Mononuclear cell (primary cell): ENCODE measurements around the gene GRM8. TPM values are rescaled to one million over a fixed set of nuclear protein-coding genes. Genes with fewer than 3 reads are reported as not detected.
"Not testable (repeated sequence)": the region's sequence is repeated elsewhere in the genome, so short reads cannot be mapped to it uniquely, and the experiment has no call there.

Experiments used
- H3K27me3 ChIP-seq: 2 replicates; pipeline ENCODE4 v1.6.0; 2011; ENCODE audit warnings: low read length, control low read depth; ENCODE audit not compliant: insufficient read depth
- H3K4me1 ChIP-seq: 2 replicates; pipeline ENCODE4 v1.5.1; 2011; ENCODE audit warnings: mild to moderate bottlenecking, low read length, control low read depth; ENCODE audit not compliant: insufficient read depth
- H3K4me3 ChIP-seq: 2 replicates; pipeline ENCODE4 v1.5.1; 2011; ENCODE audit warnings: mild to moderate bottlenecking, low read length, moderate library complexity
- H3K9me3 ChIP-seq: 2 replicates; pipeline ENCODE4 v1.5.1; 2011; ENCODE audit warnings: low read depth, mild to moderate bottlenecking, control low read depth, low read length
- total RNA-seq: library from RNA; depleted of rRNA; stranded (reverse); fragments of >200 nt; gene quantifications from one replicate; pipeline ENCODE4 v1.2.3, GENCODE V29; 2012

Gene GRM8
- total RNA-seq, 1 donor, result not detected

DNA sequence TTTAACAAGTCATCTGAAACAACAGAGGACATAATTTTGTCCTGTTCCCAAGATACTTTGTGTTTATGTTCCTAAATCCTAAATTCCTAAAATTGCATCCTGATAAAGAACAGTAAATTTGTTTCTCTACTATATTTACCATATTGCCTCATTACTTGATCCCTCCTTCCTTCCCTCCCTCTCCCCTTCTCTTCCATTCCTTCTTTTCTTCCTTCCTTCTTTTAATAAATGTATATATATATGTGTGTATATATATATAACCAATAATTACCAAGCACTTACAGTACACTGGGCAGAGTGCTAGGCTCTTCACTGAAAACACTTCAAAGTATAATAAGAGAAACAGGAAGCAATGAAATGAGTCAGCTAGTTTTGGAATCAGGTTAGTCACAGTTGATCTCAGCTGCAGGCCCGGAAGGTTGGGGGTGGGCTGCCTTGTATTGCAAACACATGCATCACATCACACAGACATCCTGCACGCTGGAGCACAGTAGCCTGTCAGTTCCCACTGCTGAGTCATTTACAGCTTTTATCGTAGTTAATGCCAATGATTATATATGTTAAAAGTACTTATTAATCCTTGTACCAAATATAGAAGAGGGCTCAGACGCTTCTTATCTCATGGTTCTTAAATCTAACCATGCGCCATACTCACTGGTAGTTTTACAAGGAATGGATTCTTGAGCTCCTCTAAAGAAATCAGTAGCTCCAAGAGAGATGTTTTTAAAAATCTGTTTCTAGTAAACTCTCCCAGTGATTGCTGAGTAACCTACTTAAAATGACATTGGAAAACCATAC, 551.7 kb downstream of the GRM8 start:
- Histone ChIP-seq H3K4me1 (peaks cover 7% of the 10 kb centered on the region), H3K4me3 (no peak overlapping the region), H3K9me3 (no peaks in the 10 kb centered on the region), H3K27me3 (no peaks in the 10 kb centered on the region)

DNA sequence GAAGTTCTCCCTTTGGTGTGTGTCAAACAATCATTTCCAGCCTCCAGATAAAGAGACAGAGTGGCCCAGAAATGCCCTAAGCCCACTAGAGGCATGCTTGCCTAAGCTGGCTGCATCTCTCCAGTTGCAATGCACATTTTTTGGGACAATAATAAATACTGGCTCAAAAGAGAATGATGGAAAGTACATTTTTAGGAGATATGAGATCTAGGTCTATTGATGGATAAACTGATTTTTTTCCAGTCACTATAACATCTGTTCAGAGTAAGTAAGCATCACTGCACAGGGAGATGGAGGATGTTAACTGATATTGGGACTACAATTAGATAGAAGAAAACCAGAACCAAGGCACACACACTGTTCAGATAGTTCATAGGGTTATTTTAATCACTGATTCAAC, 553.0 kb downstream of the GRM8 start:
- H3K27me3 ChIP-seq, result no peaks in the 10 kb centered on the region
- H3K4me3 ChIP-seq, result no peak overlapping the region
- peaks cover 7% of the 10 kb centered on the region for H3K4me1 ChIP-seq
- no peaks in the 10 kb centered on the region for H3K9me3 ChIP-seq

DNA sequence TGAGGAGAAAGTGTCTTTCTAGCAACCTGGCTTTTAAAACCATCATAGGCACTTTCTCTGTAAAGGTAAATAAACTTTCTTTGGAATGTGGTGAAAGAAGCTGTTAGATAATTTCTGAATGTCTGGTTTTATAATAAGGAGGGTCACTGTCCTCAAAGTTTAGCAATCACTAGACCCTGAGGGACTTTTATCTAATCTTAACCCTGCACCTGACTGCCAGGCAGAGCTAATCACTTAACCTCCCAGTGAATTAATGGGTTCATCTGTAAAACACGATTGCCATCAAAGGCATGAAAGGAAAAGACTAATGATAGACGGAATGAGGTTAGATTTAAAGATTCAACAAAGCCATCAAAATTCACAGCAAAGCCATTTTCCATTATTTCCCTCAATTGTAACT, 553.8 kb downstream of the GRM8 start:
- Histone ChIP-seq H3K9me3 (no peaks in the 10 kb centered on the region), H3K4me3 (no peak overlapping the region), H3K4me1 (peaks cover 7% of the 10 kb centered on the region), H3K27me3 (no peaks in the 10 kb centered on the region)

DNA sequence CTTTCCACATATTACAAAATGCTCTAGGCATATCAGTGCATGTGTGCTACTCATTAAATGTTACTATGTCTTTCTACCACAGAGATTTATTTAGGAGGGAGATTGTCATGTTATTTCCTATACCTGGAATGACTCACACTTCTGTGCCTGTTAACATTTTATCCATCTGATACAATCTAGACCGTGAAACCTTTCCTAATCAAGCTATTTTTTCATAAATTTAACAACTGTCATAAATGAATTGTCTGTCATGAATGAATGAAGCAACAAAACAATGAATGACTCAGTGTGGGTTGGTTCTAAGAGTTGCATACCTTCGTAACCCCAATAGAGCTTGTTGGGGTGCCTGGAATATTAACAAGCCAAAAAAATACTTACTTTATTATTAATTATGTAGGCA, 554.3 kb downstream of the GRM8 start:
- H3K4me1 ChIP-seq, result peaks cover 7% of the 10 kb centered on the region
- no peaks in the 10 kb centered on the region for H3K27me3 ChIP-seq
- no peak overlapping the region for H3K4me3 ChIP-seq
- no peaks in the 10 kb centered on the region for H3K9me3 ChIP-seq

DNA sequence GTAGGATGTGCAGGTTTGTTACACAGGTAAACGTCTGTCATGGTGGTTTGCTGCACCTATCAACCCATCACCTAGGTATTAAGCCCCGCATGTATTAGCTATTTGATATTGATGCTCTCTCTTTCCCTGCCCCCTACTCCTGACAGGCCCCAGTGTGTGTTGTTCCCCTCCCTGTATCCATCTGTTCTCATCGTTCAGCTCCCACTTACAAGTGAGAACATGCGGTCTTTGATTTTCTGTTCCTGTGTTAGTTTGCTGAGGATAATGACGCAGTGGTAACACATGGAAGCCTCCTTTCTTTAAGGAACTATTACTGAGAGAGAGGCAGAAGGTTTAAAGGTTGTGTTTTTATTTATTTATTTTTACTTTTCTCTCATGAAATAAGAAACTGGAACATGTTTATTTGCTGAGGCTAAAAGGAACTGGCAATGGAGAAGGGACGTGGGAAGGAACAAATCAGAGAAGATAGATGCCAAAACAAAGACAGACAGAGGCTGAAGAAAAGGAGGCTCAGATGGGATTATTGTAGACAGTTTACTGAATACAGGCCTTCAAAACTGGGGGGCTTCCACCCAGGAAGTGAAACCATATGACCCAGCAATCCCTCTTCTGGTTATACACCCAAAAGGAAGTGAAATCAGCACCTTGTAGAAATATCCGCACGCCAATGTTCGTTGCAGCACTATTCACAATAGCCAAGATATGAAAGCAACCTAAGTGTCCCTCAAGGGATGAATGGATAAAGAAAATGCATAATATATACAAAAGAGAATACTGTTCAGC, 556.3 kb downstream of the GRM8 start:
- no peaks in the 10 kb centered on the region for H3K27me3 ChIP-seq
- H3K4me3 ChIP-seq, result no peak overlapping the region
- peaks cover 7% of the 10 kb centered on the region for H3K4me1 ChIP-seq
- no peaks in the 10 kb centered on the region for H3K9me3 ChIP-seq

DNA sequence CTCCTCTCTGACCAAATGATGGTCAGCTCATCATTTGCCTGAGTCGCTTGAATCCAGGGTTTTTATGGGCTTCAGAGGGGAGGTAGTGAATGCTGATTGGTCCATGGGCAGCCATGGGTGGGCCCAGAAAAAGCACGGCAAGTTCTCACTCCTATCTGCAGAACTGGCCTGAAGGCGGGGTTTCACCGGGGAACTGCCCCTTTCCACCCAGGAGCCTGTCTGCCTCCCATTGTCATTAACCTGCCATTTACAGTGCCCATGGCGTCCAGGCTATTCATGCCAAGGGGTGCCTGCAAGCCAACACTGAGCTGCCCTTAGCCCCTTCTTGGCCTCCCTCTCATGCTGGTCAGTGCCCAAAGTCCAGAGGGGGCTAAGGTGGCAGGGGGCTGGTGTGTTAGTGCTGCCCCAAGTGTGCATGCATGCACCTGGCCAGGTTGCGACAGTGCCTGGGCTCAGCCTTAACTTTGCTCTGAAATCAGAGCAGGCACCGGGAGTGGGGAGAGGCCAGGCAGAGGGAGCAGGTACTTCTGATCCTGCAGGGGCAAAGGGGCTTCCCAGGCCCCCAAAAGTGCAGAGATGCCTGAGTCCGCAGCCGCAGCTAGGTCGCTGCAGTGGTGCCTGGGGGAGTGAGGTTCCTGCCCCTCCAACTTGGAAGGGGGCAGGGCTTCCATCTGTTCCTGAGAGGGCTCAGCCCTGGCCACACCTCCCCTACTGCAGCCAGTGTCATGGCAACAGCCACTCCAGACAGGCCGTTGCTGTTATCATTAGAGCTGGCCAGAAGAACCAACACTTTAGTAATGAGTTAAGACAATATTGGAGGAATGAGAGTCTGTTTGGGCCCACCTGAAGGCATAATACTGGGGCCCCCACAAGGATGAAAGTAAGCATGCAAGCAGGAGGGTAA, 561.6 kb downstream of the GRM8 start:
- Histone ChIP-seq H3K9me3 (no peaks in the 10 kb centered on the region), H3K4me3 (no peak overlapping the region), H3K27me3 (no peaks in the 10 kb centered on the region), H3K4me1 (no peaks in the 10 kb centered on the region)

DNA sequence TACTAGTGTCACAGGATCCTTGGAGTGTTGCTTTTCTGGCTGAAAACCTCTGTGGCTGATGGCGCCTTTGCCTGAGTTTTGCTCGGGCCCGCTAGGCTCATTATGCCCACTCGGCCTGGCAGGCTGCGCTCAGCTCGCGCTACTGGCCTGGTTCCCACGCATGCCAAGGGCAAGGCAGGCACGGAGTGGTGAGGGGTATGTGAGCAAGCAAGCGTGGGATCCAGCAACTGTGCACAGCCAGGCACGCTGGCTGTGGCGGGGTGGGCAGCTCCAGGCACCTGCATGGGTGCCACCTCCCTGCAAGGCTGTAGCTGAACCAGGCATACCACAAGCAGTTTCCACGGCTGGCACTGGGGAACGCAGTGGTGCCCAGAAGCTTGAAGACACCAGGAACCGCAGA, 562.6 kb downstream of the GRM8 start:
- Histone ChIP-seq H3K9me3 (no peaks in the 10 kb centered on the region), H3K4me3 (no peak overlapping the region), H3K4me1 (no peaks in the 10 kb centered on the region), H3K27me3 (no peaks in the 10 kb centered on the region)

DNA sequence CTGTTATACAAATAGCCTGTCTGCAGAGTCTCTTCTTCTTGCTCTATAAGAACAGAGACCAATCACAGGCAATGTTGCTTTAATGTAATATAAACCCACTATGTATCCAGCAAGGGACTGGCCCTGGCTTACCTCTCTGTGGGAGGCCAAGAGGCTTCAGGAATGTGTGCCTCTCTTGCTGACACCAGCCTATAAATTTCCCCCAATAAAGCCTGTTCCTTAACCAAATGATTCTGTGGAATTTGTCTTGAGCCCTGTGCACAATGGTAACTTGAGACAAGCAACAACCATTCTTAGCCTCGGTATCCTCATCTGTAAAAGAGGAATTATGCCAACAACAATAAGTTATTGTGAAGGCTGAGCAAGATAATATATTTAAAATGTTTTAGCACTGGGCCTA, 563.7 kb downstream of the GRM8 start:
- Histone ChIP-seq H3K27me3 (no peaks in the 10 kb centered on the region), H3K4me3 (no peak overlapping the region), H3K4me1 (no peaks in the 10 kb centered on the region), H3K9me3 (no peaks in the 10 kb centered on the region)

DNA sequence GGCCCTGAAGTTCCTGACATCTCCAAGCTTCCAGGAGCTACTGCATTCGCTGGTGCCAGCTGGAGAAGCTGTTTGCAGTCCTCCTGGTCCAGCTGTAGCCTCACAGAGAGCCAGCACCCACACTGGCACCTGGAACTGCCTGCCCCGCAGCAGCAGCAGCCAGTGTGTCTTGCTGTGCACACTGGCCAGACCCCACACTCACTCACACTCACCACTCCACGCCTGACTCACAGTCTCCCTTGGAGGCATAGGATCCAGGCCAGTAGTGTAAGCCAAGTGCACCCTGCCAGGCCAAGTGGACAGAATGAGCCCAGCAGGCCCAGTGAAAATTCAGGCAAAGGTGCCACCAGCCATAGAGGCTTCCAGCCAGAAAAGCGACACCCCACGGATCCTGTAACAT, 566.3 kb downstream of the GRM8 start:
- H3K4me1 ChIP-seq, result no peaks in the 10 kb centered on the region
- H3K27me3 ChIP-seq, result no peaks in the 10 kb centered on the region
- H3K4me3 ChIP-seq, result no peak overlapping the region
- H3K9me3 ChIP-seq, result no peaks in the 10 kb centered on the region

DNA sequence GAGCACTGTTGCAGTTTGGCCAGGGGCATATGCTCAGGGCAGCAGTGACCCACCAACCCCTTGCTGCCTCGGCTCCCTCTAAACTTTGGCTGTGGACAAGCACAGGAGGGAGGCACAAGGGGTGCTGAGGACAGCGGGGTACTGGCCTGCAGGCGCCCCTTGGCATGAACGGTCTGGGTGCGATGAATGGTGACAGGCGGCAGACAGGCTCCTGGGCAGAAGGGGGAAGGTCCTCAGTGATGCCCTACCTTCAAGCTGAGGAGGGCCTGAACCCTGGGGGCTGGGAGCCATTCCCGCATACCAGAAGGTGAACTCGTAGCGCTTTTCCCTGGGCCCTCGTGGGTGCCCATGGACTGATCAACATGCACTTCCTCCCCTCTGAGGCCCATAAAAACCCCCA, 567.1 kb downstream of the GRM8 start:
- no peaks in the 10 kb centered on the region for H3K9me3 ChIP-seq
- no peak overlapping the region for H3K4me3 ChIP-seq
- H3K27me3 ChIP-seq, result no peaks in the 10 kb centered on the region
- H3K4me1 ChIP-seq, result no peaks in the 10 kb centered on the region

DNA sequence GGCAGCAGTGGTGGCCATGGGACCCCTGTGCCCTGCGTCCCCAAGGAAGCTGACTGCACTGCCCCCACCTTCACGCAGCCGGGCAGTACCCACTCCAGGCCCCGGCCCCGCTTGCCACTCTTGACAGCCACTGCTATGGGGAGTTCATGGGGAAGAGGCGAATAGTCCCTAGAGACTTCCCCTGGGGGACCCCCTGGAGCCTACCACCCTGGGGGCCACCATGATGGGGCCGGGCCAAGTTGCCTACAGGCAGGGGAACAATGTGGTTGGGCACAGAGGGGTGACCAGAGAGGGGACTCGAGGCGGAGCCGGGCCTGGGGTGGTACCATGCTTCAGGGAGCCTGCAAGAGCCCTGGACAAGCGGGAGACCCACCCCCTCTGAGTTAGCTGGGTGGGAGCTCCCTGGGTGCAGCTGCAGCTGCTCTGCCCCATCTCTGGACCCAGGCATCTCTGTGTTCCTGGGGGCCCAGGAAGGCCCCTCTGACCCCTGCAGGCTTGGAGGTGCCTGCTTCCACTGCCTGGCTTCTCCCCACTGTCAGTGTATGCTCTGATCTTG, 567.6 kb downstream of the GRM8 start:
- Histone ChIP-seq H3K4me3 (no peak overlapping the region), H3K9me3 (no peaks in the 10 kb centered on the region), H3K4me1 (no peaks in the 10 kb centered on the region), H3K27me3 (no peaks in the 10 kb centered on the region)

DNA sequence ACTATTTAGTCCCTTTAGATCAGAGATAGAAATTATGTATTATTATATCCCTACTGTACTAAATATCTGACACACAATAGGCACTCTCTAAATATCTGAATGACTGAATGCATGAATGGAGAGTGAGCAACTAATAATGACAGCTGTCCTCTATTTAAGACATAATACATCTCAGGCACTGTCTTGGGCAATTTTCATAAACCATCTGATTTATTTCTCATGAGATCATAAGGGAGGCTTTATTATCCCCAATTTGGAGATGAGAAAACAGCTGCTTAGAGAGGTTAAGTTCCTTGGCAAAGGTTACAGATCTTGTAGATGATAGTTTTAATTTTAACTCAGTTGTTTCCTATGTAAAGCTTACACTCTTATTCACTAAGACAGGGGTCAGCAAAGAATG, 570.6 kb downstream of the GRM8 start:
- no peak overlapping the region for H3K4me3 ChIP-seq
- no peaks in the 10 kb centered on the region for H3K9me3 ChIP-seq
- no peaks in the 10 kb centered on the region for H3K4me1 ChIP-seq
- no peaks in the 10 kb centered on the region for H3K27me3 ChIP-seq

DNA sequence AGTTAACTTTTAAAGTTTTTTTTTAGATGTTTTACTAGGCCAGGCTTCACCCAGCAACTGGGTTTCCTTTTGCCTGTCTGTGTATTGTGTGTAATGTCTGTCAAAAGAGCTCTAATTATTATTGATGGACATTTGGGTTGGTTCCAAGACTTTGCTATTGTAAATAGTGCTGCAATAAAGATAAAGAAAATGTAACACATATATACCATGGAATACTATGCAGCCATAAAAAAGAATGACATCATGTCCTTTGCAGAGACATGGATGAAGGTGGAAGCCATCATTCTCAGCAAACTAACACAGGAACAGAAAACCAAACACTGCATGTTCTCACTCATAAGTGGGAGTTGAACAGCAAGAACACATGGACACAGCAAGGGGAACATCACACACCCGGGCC, 584.0 kb downstream of the GRM8 start:
- H3K27me3 ChIP-seq, H3K9me3 ChIP-seq, H3K4me3 ChIP-seq, H3K4me1 ChIP-seq: not testable (repeated sequence)

DNA sequence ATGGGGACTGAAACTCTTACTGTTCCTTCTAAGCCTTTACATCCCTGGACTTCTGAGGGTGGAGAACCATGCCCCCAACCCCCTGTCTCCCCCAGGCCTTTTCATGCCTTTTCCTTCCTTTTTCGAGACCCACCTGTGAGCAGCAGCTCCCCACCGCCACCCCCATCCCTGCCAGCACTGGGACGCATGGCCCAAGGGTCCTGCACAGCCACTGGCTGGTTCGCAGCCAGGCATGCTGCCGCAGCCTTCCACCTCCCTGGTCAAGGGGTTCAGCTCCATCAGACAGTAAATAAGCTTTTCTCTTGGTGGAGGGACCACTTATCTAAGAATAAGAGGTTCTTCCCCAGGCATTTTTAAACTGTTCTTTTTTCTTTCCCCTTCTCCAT, 584.4 kb downstream of the GRM8 start:
- Histone ChIP-seq H3K4me1 (no peaks in the 10 kb centered on the region), H3K4me3 (no peak overlapping the region), H3K27me3 (no peaks in the 10 kb centered on the region), H3K9me3 (no peaks in the 10 kb centered on the region)
